Heart left ventricle (tissue), 13 donors: ENCODE measurements around the gene TMEM223.

Experiments used
- CTCF ChIP-seq, 12 donors: fragments of 200-600 bp; sonication (generic) in 4 of 12; IDR thresholded peaks; one replicate each; pipeline versions ENCODE4 v1.5.0 to v1.8.0; 2018 to 2022; ENCODE audit warnings: antibody characterized with exemption in 12 of 12, mild to moderate bottlenecking in 5 of 12
- POLR2A ChIP-seq, 2 donors: fragments of 450-650 bp; IDR thresholded peaks; one replicate each; pipeline ENCODE4 v1.6.1; 2017; ENCODE audit warnings: antibody characterized with exemption in 2 of 2, mild to moderate bottlenecking in 2 of 2, moderate library complexity in 2 of 2
- donor health status: ischemic (EF 13 %, LVEDD 7.1; RV severe dilation, severe dysfunction).
- donor health status: DM: no; HTN: yes; CAD: no.
- donor health status: DM: no; HTN: no; CAD: no.
- donor health status: ischemic (EF 25% LVEDD 6.9; RV normal size, moderate dysfunction).
- donor health status: ischemic (EF 25% LVEDD 5.7; RV mildly dilated, moderate dysfunction).
- donor health status: ischemic (EF 35%, LVEDD 5.7; RV mildly dilated, moderate dysfunction).
- donor health status: nonischemic (EF 11% LVEDD 7.7; RV severe dilation, severe dysfunction).
- donor health status: DM: yes; HTN: yes; CAD: no.
- donor health status: PGD.
- donor health status: ischemic (EF 29% LVEDD 5.4; RV normal size, mild dysfunction).
- donor health status: nonischemic (EF 23%, LVEDD 6.1; RV moderate dilation, normal function).

GRCh38 chr11:62811659-62812058 is 19.9 kb upstream of the TMEM223 start:
- TF ChIP-seq CTCF (IDR thresholded peaks at IDR 0.05) (no peak), POLR2A (IDR thresholded peaks at IDR 0.05) (no peak)
